DLD1 (cell line): Measurements from ENCODE around the gene HIVEP2.
"Not testable (repeated sequence)": the region's sequence is repeated elsewhere in the genome, so short reads cannot be mapped to it uniquely, and the experiment has no call there.

Experiments used
- in situ Hi-C: cut with HindIII; loops from 2 replicates; pipeline ENCODE4 v1.10.0; 2017; ENCODE audit warnings: low sequenced_read_pairs

Gene HIVEP2, protein sequence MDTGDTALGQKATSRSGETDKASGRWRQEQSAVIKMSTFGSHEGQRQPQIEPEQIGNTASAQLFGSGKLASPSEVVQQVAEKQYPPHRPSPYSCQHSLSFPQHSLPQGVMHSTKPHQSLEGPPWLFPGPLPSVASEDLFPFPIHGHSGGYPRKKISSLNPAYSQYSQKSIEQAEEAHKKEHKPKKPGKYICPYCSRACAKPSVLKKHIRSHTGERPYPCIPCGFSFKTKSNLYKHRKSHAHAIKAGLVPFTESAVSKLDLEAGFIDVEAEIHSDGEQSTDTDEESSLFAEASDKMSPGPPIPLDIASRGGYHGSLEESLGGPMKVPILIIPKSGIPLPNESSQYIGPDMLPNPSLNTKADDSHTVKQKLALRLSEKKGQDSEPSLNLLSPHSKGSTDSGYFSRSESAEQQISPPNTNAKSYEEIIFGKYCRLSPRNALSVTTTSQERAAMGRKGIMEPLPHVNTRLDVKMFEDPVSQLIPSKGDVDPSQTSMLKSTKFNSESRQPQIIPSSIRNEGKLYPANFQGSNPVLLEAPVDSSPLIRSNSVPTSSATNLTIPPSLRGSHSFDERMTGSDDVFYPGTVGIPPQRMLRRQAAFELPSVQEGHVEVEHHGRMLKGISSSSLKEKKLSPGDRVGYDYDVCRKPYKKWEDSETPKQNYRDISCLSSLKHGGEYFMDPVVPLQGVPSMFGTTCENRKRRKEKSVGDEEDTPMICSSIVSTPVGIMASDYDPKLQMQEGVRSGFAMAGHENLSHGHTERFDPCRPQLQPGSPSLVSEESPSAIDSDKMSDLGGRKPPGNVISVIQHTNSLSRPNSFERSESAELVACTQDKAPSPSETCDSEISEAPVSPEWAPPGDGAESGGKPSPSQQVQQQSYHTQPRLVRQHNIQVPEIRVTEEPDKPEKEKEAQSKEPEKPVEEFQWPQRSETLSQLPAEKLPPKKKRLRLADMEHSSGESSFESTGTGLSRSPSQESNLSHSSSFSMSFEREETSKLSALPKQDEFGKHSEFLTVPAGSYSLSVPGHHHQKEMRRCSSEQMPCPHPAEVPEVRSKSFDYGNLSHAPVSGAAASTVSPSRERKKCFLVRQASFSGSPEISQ (N-terminal part only)

DNA sequence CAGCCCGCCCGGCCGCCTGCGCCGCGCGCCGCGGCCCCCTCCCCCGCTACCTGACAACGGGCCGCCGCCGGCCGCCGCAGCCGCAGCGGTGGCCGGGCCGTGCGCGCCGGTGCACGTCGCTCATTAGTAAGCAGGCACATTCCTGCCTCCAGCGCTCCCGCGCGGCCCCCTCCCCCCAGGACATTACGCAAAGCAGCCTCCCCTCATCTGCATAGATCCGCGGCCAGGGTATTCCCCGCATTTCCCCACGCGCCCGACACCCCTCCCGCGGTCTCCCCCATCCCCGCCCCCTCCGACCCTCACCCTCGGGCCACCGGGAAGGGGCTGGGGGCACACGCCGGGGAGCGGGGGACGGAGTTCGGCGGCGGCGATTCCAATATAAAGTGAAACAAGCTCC, at the start of gene HIVEP2:
TSS of gene HIVEP2 (minus strand) at position 128 of the 397 bp plus-strand sequence. CDS start 170,438 bp downstream, outside the sequence.
- in situ Hi-C loops = no loop called here

DNA sequence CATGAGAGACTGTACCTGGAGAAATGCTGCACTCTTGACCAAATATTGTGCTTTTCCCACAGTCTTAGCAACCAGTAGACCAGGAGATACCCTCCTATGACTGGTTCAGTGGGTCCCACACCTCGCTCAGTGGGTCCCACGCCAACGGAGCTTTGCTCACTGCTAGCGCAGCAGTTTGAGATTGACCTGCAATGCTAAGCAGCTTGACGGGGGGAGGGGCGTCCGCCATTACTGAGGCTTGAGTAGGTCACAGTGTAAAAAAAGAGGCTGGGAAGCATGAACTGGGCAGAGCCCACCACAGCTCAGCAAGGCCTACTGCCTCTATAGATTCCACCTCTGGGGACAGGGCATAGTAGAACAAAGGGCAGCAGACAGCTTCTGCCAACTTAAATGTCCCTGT, 49.0 kb upstream of the HIVEP2 start:
- in situ Hi-C loops = no loop called here

DNA sequence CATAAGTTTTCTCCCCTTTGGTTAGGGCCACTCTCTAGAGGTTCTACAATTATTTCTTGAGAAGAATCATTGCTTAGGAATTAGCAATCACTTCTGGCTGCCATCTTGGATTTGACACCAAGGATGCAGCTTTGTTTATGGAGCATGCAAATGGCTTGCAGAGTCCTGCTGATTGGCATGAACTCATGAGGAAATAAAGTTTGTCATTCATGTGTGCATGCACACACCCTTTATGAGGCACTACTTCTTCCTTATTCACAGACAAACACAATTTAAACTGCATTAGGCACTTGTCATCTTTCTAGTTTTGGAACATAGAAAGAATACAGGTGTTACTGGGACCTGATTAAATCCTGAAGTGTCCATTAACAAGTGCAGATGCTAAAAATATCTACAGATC, 42.5 kb upstream of the HIVEP2 start:
- in situ Hi-C loops = no loop called here

DNA sequence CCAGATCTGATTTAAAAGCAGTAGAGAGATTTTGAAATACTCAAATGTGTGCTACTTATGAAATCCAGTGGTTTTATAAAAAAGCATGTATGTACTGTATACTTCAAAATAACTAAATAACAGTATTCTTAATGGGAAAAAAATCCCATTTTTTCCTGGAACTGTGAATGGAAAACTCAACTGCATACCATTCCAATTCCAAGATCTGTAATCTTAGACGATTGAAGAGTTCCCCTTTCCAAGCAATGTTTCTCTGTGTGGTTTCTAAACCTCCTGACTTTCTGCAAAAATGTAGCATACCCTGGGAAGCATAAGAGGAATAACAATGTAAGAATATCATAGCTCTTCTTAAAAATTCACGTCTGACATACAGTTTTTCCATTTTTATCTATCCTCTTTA, 40.3 kb upstream of the HIVEP2 start:
- in situ Hi-C loops = no loop called here

DNA sequence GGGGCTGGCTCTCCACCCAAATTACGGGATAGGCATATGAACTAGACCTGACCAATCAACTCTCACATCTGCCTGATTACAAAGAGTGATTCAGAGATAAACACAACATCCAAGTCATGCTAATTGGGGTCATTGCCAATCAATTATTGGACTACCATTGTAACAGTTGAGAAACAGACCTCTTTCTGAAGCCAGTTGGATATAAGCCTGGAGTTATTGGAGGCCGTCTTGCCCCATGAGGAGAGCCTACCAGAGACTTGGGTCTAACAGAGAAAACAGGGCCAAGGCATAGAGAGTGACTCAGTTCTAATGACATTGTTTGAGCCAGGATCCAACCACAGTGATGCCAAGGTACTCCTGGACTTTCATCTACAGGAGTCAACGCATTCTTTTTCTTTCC, 39.4 kb upstream of the HIVEP2 start:
- in situ Hi-C loops = no loop called here

DNA sequence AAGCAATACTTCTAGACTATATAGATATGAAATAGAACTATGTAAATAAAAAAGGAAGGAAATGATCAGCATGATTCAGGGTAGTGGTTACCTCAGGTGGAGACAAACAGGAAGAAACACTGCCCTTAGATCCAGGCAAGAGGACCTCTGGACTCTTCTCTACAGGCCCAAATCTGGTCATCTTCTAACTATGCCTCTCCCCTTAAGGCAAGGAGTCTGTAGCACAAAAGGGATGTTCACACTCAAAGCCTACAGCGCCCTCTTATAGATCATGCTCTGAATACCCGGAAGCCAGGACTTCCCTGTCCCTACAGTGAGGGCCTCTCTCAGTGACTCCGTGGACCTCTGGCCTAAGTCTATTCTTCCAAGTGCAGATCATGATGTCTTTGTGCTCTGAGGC, 30.4 kb upstream of the HIVEP2 start:
- in situ Hi-C loops = no loop called here

DNA sequence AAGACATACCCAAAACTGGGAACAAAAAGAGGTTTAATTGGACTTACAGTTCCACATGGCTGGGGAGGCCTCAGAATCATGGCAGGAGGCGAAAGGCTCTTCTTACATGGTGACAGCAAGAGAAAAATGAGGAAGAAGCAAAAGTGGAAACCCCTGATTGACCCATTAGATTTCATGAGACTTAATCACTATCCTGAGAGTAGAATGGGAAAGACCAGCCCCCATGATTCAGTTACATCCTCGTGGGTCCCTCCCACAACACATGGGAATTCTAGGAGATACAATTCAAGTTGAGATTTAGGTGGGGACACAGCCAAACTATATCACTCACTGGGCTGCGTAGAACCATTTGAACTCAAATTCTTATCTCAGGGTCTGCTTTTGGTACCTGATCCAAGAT, 26.0 kb upstream of the HIVEP2 start:
- in situ Hi-C loops = not testable (repeated sequence)

DNA sequence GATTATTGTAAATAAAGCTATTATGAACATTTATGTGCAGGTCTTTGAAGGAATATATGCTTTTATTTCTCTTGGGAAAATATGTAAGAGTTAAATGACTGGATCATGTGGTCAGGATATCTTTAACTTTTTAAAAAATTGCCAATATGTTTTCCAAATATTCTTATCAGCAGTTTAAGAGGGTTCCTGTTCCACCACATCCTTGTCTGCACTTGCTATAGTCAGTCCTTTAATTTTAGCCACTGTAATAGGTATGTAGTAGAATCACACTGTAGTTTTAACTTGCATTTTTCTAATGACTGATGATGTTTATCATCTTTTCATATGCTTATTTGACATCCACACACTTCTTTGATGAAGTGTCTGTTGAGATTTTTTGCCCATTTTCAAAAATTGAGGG, 23.6 kb upstream of the HIVEP2 start:
- in situ Hi-C loops = no loop called here

DNA sequence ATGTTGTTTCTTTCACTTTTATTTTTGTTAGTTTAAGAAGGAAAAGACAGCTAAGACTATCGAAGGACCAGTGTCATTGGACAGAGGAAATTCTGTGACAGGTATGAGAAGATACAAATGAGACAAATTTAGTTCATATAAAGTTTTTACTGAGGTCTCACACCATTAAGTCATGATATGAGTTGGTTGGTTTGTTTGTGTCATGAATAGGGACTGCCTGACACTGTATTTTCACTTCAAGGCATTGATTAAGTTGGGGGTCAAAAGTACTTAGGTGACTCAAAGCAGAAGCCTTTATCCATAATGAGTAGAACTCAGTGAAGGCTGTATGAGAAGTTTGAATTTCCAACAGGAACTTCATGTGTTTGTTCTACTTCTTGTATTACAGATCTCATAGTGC, 21.3 kb upstream of the HIVEP2 start:
- in situ Hi-C loops = no loop called here

DNA sequence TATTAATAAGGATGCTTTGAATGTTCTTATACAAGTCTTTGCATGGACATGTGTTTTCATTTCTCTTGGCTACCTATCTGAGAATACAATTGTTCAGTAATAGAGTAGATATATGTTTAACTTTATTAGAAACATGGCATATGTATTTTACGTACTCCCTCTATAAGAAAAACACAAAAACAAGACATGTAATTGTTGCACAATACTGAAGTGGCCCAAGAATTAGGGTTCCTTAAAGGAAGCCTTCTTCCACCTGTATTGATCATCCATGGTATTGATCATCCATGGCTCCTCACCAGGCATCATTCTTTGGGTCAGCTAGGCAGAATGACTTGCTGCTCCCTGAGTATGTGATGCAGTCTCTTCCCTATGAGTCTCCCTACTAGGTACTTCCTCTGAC, 20.2 kb upstream of the HIVEP2 start:
- in situ Hi-C loops = no loop called here

DNA sequence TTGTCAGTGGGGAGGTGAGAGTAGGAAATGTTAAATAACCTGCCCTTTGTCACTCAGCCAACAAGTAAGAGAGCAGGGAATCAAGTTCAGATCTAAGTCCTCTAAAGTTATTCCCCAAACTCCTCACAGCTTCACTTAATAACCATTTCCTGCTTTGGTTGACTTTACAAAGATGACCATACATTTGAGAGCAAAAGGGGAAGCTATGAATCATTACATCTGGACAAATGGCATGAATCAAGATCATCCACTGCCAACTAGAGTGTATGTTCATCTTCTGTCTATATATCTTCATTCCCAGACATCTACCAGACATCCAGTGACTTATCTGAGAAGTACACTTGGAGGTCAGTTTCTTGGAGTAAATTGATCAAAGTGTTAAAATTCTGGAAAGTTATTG, 15.1 kb upstream of the HIVEP2 start:
- in situ Hi-C loops = no loop called here

DNA sequence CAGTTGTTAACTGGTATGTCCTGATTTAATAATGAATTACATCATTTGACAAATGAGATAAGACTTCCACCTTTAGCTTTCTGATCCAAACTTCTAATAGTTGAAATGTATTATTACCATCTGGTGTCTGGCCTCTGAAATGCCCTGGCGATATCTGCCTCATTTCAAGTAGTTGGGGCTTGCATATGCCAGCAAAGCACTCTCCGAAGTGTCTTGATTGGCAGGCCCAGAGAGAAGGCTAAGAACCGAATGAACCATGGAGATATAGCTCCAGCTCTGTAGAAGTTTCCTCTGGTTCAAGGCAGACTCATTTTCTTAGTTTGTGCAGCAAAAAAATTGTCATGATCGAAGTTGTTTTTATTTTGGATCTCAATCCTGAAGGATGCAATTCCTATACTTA, 13.4 kb upstream of the HIVEP2 start:
- in situ Hi-C loops = no loop called here

DNA sequence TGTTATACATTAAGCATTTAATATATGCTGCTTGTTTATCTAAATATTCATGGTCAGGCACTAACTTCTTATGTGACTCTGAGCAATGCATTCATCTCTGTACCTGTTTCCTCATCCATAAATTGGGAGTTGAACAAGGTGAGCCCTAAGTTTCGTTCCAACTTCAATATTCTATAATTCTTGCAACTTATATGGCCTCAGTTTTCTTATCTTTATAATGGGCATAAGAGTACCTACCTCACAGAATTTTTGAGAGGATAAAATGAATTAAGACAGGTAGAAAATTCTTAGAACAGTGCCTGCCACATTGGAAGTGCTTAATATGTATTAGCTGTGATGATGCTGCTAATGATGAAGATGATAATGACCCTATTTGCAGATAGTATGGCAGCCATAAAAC, 11.8 kb upstream of the HIVEP2 start:
- in situ Hi-C loops = no loop called here

DNA sequence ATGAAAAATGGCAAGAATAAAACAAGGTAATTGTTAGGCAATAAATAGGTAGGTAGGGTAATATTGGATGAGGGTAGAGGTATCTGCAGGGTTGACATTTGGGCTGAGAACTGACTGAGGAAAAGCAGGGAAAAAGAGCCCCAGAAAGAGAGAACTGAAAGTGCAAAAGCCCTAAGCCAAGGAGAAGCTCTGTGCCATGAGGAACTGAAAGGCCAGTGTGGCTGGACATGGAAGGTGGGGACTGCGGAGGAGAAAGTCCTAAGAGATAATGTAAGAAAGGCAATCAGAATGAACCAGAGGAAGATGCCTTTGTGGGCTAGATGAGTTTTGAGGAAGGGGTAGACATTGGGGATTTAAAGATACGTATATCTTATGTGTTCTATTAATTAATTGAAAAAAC, 9.9 kb upstream of the HIVEP2 start:
- in situ Hi-C loops = no loop called here

DNA sequence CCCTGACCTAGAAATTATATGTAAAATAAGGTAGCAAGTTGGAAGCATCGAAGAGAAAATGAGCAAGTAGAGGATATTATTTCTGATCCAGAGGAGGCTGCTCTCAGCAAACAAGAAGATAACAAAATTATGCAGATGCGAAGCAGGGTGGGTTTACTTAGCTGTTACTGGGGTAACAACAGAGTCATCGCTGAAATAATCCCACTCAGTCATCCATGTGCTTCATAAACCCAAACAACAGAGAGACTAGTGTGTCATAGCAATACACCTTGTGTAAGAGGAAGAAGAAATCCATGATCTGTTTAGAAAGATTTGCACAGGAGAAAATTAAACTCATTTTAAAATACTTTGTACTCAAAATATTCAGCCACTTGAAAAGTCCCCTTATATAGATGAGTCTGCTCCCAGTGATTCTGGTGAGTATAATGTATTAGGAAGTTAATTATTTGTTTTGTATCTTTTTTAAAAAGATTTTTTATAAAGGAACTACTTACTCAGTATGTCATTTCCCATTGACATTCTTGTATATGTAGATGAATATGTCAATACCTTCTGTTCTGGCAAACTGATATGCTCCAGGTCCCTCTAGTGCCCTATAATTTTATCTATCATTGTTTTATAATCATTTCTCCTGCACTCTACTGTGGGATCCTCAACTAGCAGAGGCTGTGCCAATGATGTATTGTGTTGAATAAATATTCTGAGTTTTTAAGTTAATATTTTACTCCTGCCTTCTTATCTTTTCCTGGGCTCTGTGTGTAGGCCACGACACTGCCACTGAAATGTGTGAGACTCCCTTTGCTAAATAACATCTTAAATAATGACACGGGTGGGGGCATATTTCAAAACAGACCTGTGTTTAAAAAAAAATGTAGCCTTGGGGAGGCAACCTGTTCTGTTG, 8.6 kb upstream of the HIVEP2 start:
- in situ Hi-C loops = no loop called here

DNA sequence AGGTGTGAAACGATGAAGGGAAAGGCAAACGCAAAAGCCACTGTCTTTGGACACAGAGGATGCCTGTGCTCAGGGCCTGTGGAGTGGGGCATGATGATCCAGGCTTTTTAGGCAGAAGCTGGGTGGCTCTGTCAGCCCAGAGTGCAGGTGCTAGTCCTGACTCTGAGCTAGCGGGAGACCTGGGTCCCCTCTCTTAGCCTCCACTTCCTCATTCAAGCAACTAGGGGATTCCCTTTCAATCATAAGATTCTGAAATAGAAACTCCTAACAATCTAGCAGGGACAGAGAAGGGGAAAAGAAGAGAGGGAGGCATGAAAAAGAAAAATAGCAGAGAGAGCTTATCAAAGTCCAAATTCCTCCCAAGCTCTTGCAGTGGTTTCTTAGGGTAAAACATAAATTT, 7.6 kb upstream of the HIVEP2 start:
- in situ Hi-C loops = no loop called here

DNA sequence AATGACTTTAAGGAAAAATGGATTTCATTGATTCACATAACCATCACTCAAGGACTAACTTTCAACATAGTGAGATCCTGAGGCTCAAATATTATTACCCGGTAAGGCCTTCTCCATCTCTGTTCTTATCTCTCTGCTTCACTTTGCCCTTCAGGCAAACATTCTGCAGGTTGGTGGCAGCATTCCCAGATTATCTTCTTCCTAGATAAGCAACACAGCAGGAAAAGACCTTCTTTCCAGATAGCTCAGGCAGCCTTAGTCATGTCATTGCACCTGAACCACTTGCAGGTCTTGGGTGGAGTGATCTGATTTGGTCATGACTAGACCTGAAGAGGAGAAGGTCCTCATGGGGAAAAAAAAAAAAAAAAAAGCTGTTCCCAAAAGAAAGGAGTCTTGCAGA, 5.3 kb upstream of the HIVEP2 start:
- in situ Hi-C loops = no loop called here

DNA sequence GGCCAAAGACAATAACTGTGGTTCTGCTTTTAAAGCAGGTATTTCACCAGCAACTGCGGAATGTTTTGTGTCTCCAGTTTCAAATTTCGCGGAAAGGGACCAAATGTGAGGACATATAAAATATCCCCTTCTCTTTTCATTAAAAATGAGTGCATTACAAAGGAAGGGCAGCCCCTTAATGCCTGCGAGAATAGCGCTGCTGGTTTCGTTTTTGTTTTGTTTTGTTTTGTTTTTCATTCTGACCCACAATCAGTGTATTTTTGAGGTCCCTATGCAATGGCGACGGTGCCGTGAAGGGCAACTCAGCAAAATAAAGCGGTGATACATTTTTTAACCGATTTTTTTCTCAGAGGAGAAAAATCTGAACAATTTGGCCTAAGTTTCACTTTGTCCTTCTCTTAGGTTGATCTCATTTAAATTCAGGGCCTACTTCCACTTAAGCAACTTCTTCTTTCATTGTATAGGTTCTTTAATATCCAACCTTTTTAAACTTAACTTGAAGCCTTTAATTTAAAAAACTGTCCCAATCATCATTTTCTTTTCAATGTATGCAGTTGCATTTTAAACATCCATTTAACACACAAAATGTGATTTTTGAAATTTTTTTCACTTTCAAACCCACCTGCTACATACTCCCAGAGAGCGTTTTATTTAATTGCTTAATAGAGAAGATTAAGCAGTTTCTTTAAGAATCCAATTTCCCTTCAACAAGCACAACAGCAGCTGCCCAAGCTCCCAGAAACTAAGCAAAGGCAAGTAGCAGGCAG, 2.9 kb upstream of the HIVEP2 start:
- in situ Hi-C loops = no loop called here

DNA sequence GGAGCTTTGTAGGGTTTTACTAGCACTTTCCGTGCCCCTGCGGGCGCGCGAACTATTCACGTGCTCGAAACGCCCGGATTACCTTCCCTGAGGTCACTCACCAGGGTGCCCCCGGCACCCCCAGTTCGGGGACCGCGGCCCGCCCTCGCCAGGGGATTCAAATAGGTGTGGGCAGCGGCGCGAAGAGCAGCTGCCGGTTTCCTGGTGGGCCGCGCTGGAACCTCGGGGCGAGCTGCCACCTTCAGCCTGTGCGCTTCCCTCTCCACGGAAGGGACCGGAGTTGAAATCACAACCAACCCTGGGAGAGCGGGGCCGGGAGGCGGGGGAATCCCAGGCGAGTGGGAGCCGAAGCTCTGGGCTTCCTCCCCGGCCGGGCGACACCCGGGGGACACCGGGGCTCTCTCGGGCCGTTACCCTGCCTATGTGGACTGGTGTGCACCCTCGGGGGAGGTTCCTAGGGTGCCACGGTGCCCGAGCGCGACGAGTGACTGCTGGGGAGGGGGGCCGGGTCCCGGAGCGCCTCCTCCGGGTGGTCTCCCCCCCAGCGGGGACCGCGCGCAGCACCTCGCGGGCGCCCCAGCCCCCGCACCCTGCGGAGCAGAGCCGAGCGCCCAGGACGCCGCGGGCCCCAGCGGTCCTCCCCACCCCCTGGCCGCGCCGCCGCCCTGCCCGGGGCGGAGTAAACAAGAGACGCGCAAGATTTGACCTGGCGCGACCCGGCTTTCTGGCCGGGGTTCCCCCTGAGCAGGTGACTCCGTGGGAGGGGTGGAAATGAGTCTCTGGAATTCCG, 2.1 kb upstream of the HIVEP2 start:
- in situ Hi-C loops = no loop called here
